HEK293T (cell line): ENCODE data around the gene AJM1.

Experiments
- FOXK2 ChIP-seq: fragments of 450-650 bp; IDR thresholded peaks from 2 replicates; pipeline ENCODE4 v1.6.1; 2016; ENCODE audit warnings: mild to moderate bottlenecking
- FOXM1 ChIP-seq: fragments of 450-650 bp; IDR thresholded peaks from 2 replicates; pipeline ENCODE4 v1.6.1; 2017; ENCODE audit warnings: mild to moderate bottlenecking, borderline replicate concordance
- L3MBTL2 ChIP-seq: fragments of 450-650 bp; conservative IDR thresholded peaks from 2 replicates; pipeline ENCODE4 v1.6.1; 2016; ENCODE audit warnings: mild to moderate bottlenecking
- NFRKB ChIP-seq: fragments of 450-650 bp; IDR thresholded peaks from 2 replicates; pipeline ENCODE4 v1.6.1; 2016; ENCODE audit warnings: mild to moderate bottlenecking, moderate library complexity
- SP1 ChIP-seq: fragments of 450-650 bp; IDR thresholded peaks from 2 replicates; pipeline ENCODE4 v1.6.1; 2017
- TARDBP ChIP-seq: fragments of 450-650 bp; IDR thresholded peaks from 2 replicates; pipeline ENCODE4 v1.6.1; 2016

GRCh38 chr9:136857166-136857565 is 14.9 kb downstream of the AJM1 start:
- no peak for TF ChIP-seq TARDBP
- TF ChIP-seq FOXK2: no peak
- TF ChIP-seq FOXM1: no peak
- TF ChIP-seq L3MBTL2: no peak
- no peak for TF ChIP-seq SP1
- no peak for TF ChIP-seq NFRKB
